ENCODE results near the gene MKRN2OS. TPM values are rescaled to one million over a fixed set of nuclear protein-coding genes. Genes with fewer than 3 reads are reported as not detected.

The MKRN2OS gene
- total and polyA plus RNA-seq, 12 donors: not detected

DNA sequence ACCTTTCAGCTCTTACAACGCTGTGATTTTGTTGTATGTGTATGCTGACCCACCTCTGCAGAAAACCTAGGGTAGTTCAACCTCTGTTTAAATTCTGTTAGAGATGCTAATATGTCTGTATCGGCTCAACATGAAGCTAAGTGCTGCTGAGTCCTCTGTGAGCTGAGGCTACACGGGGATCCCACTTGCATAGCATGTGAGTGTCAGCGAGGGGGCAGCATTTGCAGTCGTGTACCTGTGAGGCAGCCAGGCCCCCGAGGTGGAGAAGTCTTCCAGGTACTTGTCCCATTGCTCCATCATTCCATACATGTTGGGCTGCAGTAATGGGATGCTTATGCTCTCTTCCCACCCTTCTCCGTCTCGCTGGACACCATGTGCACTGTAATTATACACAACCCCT lies 3.7 kb downstream of the MKRN2OS start:
- TF ChIP-seq, protein P1, sequence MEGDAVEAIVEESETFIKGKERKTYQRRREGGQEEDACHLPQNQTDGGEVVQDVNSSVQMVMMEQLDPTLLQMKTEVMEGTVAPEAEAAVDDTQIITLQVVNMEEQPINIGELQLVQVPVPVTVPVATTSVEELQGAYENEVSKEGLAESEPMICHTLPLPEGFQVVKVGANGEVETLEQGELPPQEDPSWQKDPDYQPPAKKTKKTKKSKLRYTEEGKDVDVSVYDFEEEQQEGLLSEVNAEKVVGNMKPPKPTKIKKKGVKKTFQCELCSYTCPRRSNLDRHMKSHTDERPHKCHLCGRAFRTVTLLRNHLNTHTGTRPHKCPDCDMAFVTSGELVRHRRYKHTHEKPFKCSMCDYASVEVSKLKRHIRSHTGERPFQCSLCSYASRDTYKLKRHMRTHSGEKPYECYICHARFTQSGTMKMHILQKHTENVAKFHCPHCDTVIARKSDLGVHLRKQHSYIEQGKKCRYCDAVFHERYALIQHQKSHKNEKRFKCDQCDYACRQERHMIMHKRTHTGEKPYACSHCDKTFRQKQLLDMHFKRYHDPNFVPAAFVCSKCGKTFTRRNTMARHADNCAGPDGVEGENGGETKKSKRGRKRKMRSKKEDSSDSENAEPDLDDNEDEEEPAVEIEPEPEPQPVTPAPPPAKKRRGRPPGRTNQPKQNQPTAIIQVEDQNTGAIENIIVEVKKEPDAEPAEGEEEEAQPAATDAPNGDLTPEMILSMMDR (IDR thresholded peaks at IDR 0.05): no peak
- no peak for TF ChIP-seq POLR2A (IDR thresholded peaks at IDR 0.05)
- Histone ChIP-seq H3K27ac (no peak overlapping the region), H3K4me3 (no peak overlapping the region), H3K36me3 (replicated peaks in 1 of 2) (no peaks in the 10 kb centered on the region), H3K4me1 (replicated peaks in 1 of 2) (no peaks in the 10 kb centered on the region), H3K27me3 (no peaks in the 10 kb centered on the region), H3K9me3 (replicated peaks in 1 of 3) (no peaks in the 10 kb centered on the region)
- DNase-seq: no peak
- intact Hi-C loops (cut with DNase I): no loop called here
- 74 to 79% (median 77%) methylated on average over 8 of the region's 8 CpGs for WGBS, 4 donors

GRCh38 chr3:12536423-12536822 lies 8.9 kb downstream of the MKRN2OS start:
- no peak overlapping the region for H3K4me3 ChIP-seq
- no peaks in the 10 kb centered on the region for H3K4me1 ChIP-seq (replicated peaks in 1 of 2)
- WGBS, 4 donors: 85 to 87% (median 87%) methylated on average over 6 of the region's 6 CpGs
- no peak overlapping the region for H3K27ac ChIP-seq
- no peaks in the 10 kb centered on the region for H3K27me3 ChIP-seq
- peaks cover 0 to 18% of the 10 kb centered on the region in 2 donors for H3K36me3 ChIP-seq (replicated peaks in 1 of 2)
- DNase-seq: no peak
- no peaks in the 10 kb centered on the region for H3K9me3 ChIP-seq (replicated peaks in 1 of 3)
- TF ChIP-seq, protein P1 (IDR thresholded peaks at IDR 0.05): peak; percentile 10 to 35 (median 24)
- TF ChIP-seq POLR2A (IDR thresholded peaks at IDR 0.05): no peak
- intact Hi-C loops (cut with DNase I): no loop called here

GRCh38 chr3:12532182-12532581 lies 13.1 kb downstream of the MKRN2OS start:
- no peak for DNase-seq
- no peak overlapping the region for H3K4me3 ChIP-seq
- peaks cover 0 to 31% of the 10 kb centered on the region in 2 donors for H3K36me3 ChIP-seq (replicated peaks in 1 of 2)
- no peak overlapping the region for H3K27ac ChIP-seq
- WGBS, 4 donors: 93 to 98% (median 96%) methylated on average over 5 of the region's 5 CpGs
- peaks cover 0 to 4% of the 10 kb centered on the region in 2 donors for H3K4me1 ChIP-seq (replicated peaks in 1 of 2)
- TF ChIP-seq POLR2A (IDR thresholded peaks at IDR 0.05): no peak
- TF ChIP-seq, protein P1 (IDR thresholded peaks at IDR 0.05): no peak
- intact Hi-C loops (cut with DNase I): no loop called here
- H3K27me3 ChIP-seq: no peaks in the 10 kb centered on the region
- H3K9me3 ChIP-seq (replicated peaks in 1 of 3): no peaks in the 10 kb centered on the region

- TF ChIP-seq, protein P1 (IDR thresholded peaks at IDR 0.05): no peak
- no peak for TF ChIP-seq POLR2A (IDR thresholded peaks at IDR 0.05)
- peak in 5 of 7 donors; percentile 12 to 37 (median 26) for DNase-seq
- intact Hi-C loops (cut with DNase I): no loop called here
- H3K4me3 ChIP-seq: no peak overlapping the region
- WGBS, 4 donors: 49 to 61% (median 57%) methylated on average over 3 of the region's 3 CpGs
- H3K27me3 ChIP-seq: no peaks in the 10 kb centered on the region
- peaks cover 4 to 6% of the 10 kb centered on the region in 2 donors for H3K4me1 ChIP-seq (replicated peaks in 1 of 2)
- H3K36me3 ChIP-seq (replicated peaks in 1 of 2): peaks cover 0 to 25% of the 10 kb centered on the region in 2 donors
- peak overlapping the region in 2 of 5 donors; percentile 62 to 74 for H3K27ac ChIP-seq
- no peaks in the 10 kb centered on the region for H3K9me3 ChIP-seq (replicated peaks in 1 of 3)
Measured at GRCh38 chr3:12527757-12528143, 17.5 kb downstream of the MKRN2OS start.

Data from adrenal gland (tissue), 12 donors.